K562 (cell line): Measurements from ENCODE around the gene CDH16. TPM values are rescaled to one million over a fixed set of nuclear protein-coding genes. Genes with fewer than 3 reads are reported as not detected.
A peak's percentile ranks its signal among the peaks of the same experiment; 100 is the strongest.

Experiments
- ARHGAP35 ChIP-seq: fragments of 450-650 bp; IDR thresholded peaks from 2 replicates; pipeline ENCODE4 v1.6.1; 2018; ENCODE audit not compliant: partially characterized antibody
- ATF7 ChIP-seq: fragments of 450-650 bp; IDR thresholded peaks from 2 replicates; pipeline ENCODE4 v1.7.1; 2014; ENCODE audit warnings: mild to moderate bottlenecking, moderate library complexity
- C11orf30 ChIP-seq: fragments of 450-650 bp; IDR thresholded peaks from 2 replicates; pipeline ENCODE4 v1.6.1; 2016; ENCODE audit warnings: low read depth, mild to moderate bottlenecking
- DMBX1 ChIP-seq: fragments of 250-450 bp; sonication (Bioruptor Pico); IDR thresholded peaks from 2 replicates; pipeline ENCODE4 v1.8.0; 2022; ENCODE audit warnings: inconsistent platforms, mild to moderate bottlenecking, moderate library complexity, borderline replicate concordance
- ELF1 ChIP-seq: fragments of 200-800 bp; sonication (Bioruptor generic); IDR thresholded peaks from 2 replicates; pipeline ENCODE4 v1.6.1; 2016; ENCODE audit warnings: missing genetic modification characterization, missing compliant biosample characterization
- FOXK1 ChIP-seq: sonication (generic); formaldehyde crosslinking; IDR thresholded peaks from 2 replicates; pipeline ENCODE4 v1.8.0; 2022; ENCODE audit warnings: missing genetic modification reagents, mild to moderate bottlenecking, borderline replicate concordance
- HNRNPLL ChIP-seq: fragments of 200-400 bp; formaldehyde crosslinking; IDR thresholded peaks from 2 replicates; pipeline ENCODE4 v1.6.1; 2017; ENCODE audit warnings: low read length, low read depth, mild to moderate bottlenecking; ENCODE audit not compliant: poor library complexity, severe bottlenecking
- KLF1 ChIP-seq: fragments of 450-650 bp; IDR thresholded peaks from 2 replicates; pipeline ENCODE4 v1.6.1; 2016; ENCODE audit warnings: missing genetic modification characterization, missing compliant biosample characterization
- LCOR ChIP-seq: sonication (generic); formaldehyde crosslinking; IDR thresholded peaks from 2 replicates; pipeline ENCODE4 v1.8.0; 2022; ENCODE audit warnings: mild to moderate bottlenecking, missing genetic modification reagents
- NR2C2 ChIP-seq, 2 experiments: fragments of 200-800 bp in 1 of 2; sonication (Bioruptor generic) in 1 of 2; sonication (generic) in 1 of 2; formaldehyde crosslinking in 1 of 2; IDR thresholded peaks; 2 replicates each; pipeline versions ENCODE4 v1.6.1 to v1.8.0; 2016 to 2022; ENCODE audit warnings: mild to moderate bottlenecking in 1 of 2, missing compliant biosample characterization in 1 of 2, missing genetic modification characterization in 1 of 2, missing genetic modification reagents in 1 of 2
- NUFIP1 ChIP-seq: fragments of 450-650 bp; IDR thresholded peaks from 2 replicates; pipeline ENCODE4 v1.6.1; 2018; ENCODE audit not compliant: partially characterized antibody
- PKNOX1 ChIP-seq: fragments of 450-650 bp; IDR thresholded peaks from 2 replicates; pipeline ENCODE4 v1.6.1; 2016
- PTRF ChIP-seq: fragments of 450-650 bp; IDR thresholded peaks from 2 replicates; pipeline ENCODE4 v1.6.1; 2016; ENCODE audit warnings: mild to moderate bottlenecking, missing genetic modification characterization, missing compliant biosample characterization
- SETDB1 ChIP-seq: IDR thresholded peaks from one replicate; pipeline ENCODE4 v1.6.1; 2012; ENCODE audit warnings: low read length, control low read depth, inconsistent platforms
- SIRT6 ChIP-seq: IDR thresholded peaks from one replicate; pipeline ENCODE4 v1.6.1; 2012; ENCODE audit warnings: low read depth, mild to moderate bottlenecking, control low read depth, inconsistent platforms, low read length, moderate library complexity
- TAF15 ChIP-seq: fragments of 200-400 bp; formaldehyde crosslinking; IDR thresholded peaks from 2 replicates; pipeline ENCODE4 v1.6.1; 2017; ENCODE audit warnings: mild to moderate bottlenecking, low read depth, low read length, moderate library complexity
- WHSC1 ChIP-seq: IDR thresholded peaks from one replicate; pipeline ENCODE4 v1.6.1; 2012; ENCODE audit warnings: low read length, control low read depth, inconsistent platforms
- ZBTB1 ChIP-seq: sonication (generic); formaldehyde crosslinking; IDR thresholded peaks from 2 replicates; pipeline ENCODE4 v1.8.1; 2023; ENCODE audit warnings: missing genetic modification reagents, low read depth, mild to moderate bottlenecking, borderline replicate concordance
- ZBTB17 ChIP-seq: fragments of 450-650 bp; formaldehyde crosslinking; IDR thresholded peaks from 2 replicates; pipeline ENCODE4 v1.4.0; 2020; ENCODE audit warnings: mild to moderate bottlenecking
- ZNF12 ChIP-seq: sonication (generic); formaldehyde crosslinking; IDR thresholded peaks from 2 replicates; pipeline ENCODE4 v1.4.0; 2020; ENCODE audit warnings: mild to moderate bottlenecking, missing genetic modification reagents
- ZNF431 ChIP-seq: sonication (generic); formaldehyde crosslinking; IDR thresholded peaks from 2 replicates; pipeline ENCODE4 v1.8.0; 2022; ENCODE audit warnings: mild to moderate bottlenecking, missing genetic modification reagents
- ZNF766 ChIP-seq: fragments of 200-800 bp; sonication (Bioruptor generic); conservative IDR thresholded peaks from 2 replicates; pipeline ENCODE4 v1.6.1; 2016; ENCODE audit warnings: missing genetic modification characterization, missing compliant biosample characterization
- polyA plus RNA-seq, 8 experiments: library from polyadenylated mRNA; depleted of rRNA in 4 of 8; stranded (reverse) in 5 of 8; unstranded in 3 of 8; fragments of >200 nt; fragmentation: Nextera tagmentation in 2 of 8; fragmentation: Illumina TruSeq in 1 of 8; extraction: Ambion mirVana in 2 of 8; extraction: Trizol in 1 of 8; gene quantifications; 2 replicates each; pipeline versions ENCODE4 v1.2.1 to v1.2.3, GENCODE V29; 2011 to 2014; ENCODE audit warnings: inconsistent platforms in 1 of 8, missing spikeins in 1 of 8
- total RNA-seq, 7 experiments: library from RNA; depleted of rRNA in 6 of 7; stranded (reverse); fragments of >200 nt in 6 of 7; fragmentation: Illumina TruSeq in 2 of 7; extraction: Trizol in 2 of 7; gene quantifications; 2 replicates each; pipeline versions ENCODE4 v1.2.1 to v1.2.3, GENCODE V29; 2011 to 2021; ENCODE audit warnings: low replicate concordance in 1 of 7
- TF ChIP-seq, protein P1 (sequence below): fragments of 250-450 bp; sonication (Bioruptor Pico); IDR thresholded peaks from 2 replicates; pipeline ENCODE4 v1.4.0; 2020; ENCODE audit warnings: mild to moderate bottlenecking, moderate library complexity, borderline replicate concordance
- TF ChIP-seq, protein P2 (sequence below): fragments of 450-650 bp; formaldehyde crosslinking; IDR thresholded peaks from 2 replicates; pipeline ENCODE4 v1.4.0; 2020; ENCODE audit warnings: mild to moderate bottlenecking, mixed read lengths

Gene CDH16
- total and polyA plus RNA-seq, 9 of the 15 experiments (the other 6 are each of a cell fraction or from before 2014, with no cell fraction given), result not detected

DNA sequence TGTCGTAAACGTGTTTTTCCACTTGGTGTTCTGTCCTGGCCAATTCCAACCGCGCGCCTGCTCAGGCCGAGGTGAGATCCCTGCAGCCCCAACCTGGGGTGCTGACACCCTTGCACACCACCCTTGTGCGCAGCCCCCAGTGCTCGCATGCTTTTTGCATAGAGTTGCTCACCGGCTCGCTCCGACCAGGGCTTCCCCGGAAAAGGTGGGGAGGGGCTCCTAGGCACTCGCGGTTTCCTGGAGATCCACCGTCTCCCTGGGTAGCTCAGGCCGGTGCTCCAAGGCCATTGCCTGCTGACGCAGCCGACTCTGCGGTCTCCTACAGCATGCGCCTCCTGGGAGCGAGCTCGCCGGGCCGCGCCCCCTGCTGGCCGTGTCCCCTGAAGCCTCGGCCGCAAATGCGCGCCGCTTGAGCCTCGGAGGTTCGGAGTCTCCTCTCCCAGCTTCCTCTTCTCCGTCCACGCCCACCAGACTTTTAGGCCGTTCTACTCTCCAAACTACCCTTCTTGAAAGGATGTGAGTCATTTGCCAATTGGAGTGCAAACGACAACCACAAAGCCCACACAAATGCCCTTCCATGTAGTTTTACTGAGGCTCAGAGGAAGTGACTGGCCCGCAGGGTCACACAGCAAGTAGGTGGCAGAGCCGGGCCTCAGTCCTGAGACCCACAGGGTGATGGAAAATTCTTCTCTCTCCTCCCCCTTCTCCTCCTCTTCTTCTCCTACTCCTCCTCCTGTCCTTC lies 45.6 kb downstream of the CDH16 start (continued):
- TF ChIP-seq LCOR (CRISPR knock-in tag), result peak; percentile 93
- TF ChIP-seq WHSC1, result no peak
- no peak for TF ChIP-seq ELF1 (tag)
- TF ChIP-seq, protein P1, sequence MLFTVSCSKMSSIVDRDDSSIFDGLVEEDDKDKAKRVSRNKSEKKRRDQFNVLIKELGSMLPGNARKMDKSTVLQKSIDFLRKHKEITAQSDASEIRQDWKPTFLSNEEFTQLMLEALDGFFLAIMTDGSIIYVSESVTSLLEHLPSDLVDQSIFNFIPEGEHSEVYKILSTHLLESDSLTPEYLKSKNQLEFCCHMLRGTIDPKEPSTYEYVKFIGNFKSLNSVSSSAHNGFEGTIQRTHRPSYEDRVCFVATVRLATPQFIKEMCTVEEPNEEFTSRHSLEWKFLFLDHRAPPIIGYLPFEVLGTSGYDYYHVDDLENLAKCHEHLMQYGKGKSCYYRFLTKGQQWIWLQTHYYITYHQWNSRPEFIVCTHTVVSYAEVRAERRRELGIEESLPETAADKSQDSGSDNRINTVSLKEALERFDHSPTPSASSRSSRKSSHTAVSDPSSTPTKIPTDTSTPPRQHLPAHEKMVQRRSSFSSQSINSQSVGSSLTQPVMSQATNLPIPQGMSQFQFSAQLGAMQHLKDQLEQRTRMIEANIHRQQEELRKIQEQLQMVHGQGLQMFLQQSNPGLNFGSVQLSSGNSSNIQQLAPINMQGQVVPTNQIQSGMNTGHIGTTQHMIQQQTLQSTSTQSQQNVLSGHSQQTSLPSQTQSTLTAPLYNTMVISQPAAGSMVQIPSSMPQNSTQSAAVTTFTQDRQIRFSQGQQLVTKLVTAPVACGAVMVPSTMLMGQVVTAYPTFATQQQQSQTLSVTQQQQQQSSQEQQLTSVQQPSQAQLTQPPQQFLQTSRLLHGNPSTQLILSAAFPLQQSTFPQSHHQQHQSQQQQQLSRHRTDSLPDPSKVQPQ, result no peak
- peak; percentile 36 for TF ChIP-seq HNRNPLL
- TF ChIP-seq TAF15, result no peak
- no peak for TF ChIP-seq ZBTB17 (CRISPR knock-in tag)
- 0 out of 2 replicates have a peak, but pooled peaks have one; percentile 38 for TF ChIP-seq ZNF431 (CRISPR knock-in tag)
- TF ChIP-seq ZNF766 (CRISPR knock-in tag), result no peak
- TF ChIP-seq, protein P2, sequence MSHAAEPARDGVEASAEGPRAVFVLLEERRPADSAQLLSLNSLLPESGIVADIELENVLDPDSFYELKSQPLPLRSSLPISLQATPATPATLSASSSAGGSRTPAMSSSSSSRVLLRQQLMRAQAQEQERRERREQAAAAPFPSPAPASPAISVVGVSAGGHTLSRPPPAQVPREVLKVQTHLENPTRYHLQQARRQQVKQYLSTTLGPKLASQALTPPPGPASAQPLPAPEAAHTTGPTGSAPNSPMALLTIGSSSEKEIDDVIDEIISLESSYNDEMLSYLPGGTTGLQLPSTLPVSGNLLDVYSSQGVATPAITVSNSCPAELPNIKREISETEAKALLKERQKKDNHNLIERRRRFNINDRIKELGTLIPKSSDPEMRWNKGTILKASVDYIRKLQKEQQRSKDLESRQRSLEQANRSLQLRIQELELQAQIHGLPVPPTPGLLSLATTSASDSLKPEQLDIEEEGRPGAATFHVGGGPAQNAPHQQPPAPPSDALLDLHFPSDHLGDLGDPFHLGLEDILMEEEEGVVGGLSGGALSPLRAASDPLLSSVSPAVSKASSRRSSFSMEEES (CRISPR knock-in tag), result no peak
- TF ChIP-seq SIRT6, result no peak
- peak; percentile 23; the same call in 1 of the 2 replicates for TF ChIP-seq DMBX1 (CRISPR knock-in tag)
- TF ChIP-seq ARHGAP35, result no peak
- peak; percentile 81; the same call in 1 of the 2 replicates for TF ChIP-seq ATF7
- TF ChIP-seq KLF1 (tag), result peak; percentile 22; the same call in 1 of the 2 replicates
- no peak for TF ChIP-seq SETDB1
- no peak for TF ChIP-seq NR2C2 (CRISPR knock-in tag; IDR thresholded peaks at IDR 0.05)
- TF ChIP-seq NR2C2 (tag; IDR thresholded peaks at IDR 0.05), result 0 out of 2 replicates have a peak, but pooled peaks have one; percentile 37
- peak; percentile 40; the same call in 1 of the 2 replicates for TF ChIP-seq C11orf30
- TF ChIP-seq PKNOX1, result no peak
- TF ChIP-seq FOXK1, result peak; percentile 82; the same call in 1 of the 2 replicates
- TF ChIP-seq PTRF, result no peak
- no peak for TF ChIP-seq NUFIP1
- no peak for TF ChIP-seq ZNF12 (CRISPR knock-in tag)
- TF ChIP-seq ZBTB1 (CRISPR knock-in tag), result no peak
